LNCaP clone FGC (cell line): Measurements from ENCODE around the gene SMAD4.

ENCODE experiments used
- DNase-seq: peaks from one replicate; pipeline ENCODE4 v3.0.0-alpha.2; 2011; ENCODE audit warnings: low read depth
- H3K4me3 ChIP-seq: 2 replicates; pipeline ENCODE4 v1.5.1; 2011; ENCODE audit warnings: mild to moderate bottlenecking, low read depth, low read length, control low read depth
- TF ChIP-seq, protein P1 (sequence below): IDR thresholded peaks from 2 replicates; pipeline ENCODE4 v1.5.1; 2012; ENCODE audit warnings: mild to moderate bottlenecking; ENCODE audit not compliant: control insufficient read depth, insufficient read depth; ENCODE audit errors: extremely low read depth

Gene SMAD4

DNA sequence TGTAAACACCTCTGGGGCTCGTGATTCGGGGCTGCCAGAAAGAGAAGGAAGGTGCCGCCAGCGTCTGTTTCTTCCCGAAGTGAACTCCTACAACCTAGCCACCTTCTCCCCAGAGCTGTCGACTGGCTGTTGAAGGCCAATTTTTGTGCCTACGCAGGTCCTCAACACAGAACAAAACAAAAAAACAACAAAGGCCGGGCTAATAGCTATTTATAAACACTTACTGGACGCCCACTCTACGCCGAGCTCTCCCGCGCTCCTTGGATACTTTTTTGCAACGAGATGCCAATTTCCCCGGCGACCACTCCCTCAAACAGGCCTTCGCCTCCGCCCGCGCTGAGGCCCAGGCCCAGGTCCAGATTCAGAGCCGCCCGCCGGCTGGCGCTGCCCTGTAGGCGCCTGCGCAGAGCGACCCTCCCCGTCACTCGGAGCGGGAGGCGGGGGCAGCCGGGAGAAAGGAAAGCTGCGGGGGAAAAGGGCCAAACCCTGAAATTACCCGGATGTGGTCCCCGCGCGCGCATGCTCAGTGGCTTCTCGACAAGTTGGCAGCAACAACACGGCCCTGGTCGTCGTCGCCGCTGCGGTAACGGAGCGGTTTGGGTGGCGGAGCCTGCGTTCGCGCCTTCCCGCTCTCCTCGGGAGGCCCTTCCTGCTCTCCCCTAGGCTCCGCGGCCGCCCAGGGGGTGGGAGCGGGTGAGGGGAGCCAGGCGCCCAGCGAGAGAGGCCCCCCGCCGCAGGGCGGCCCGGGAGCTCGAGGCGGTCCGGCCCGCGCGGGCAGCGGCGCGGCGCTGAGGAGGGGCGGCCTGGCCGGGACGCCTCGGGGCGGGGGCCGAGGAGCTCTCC lies at the start of gene SMAD4:
SMAD4 (plus strand) TSS at position 520 of the 843 bp plus-strand sequence. CDS start 16,834 bp downstream, outside the sequence.
- peak within 1 kb of the TSS; percentile 53 for H3K4me3 ChIP-seq
- TF ChIP-seq, protein P1, sequence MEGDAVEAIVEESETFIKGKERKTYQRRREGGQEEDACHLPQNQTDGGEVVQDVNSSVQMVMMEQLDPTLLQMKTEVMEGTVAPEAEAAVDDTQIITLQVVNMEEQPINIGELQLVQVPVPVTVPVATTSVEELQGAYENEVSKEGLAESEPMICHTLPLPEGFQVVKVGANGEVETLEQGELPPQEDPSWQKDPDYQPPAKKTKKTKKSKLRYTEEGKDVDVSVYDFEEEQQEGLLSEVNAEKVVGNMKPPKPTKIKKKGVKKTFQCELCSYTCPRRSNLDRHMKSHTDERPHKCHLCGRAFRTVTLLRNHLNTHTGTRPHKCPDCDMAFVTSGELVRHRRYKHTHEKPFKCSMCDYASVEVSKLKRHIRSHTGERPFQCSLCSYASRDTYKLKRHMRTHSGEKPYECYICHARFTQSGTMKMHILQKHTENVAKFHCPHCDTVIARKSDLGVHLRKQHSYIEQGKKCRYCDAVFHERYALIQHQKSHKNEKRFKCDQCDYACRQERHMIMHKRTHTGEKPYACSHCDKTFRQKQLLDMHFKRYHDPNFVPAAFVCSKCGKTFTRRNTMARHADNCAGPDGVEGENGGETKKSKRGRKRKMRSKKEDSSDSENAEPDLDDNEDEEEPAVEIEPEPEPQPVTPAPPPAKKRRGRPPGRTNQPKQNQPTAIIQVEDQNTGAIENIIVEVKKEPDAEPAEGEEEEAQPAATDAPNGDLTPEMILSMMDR = no peak
- DNase-seq = peak; percentile 85

DNA sequence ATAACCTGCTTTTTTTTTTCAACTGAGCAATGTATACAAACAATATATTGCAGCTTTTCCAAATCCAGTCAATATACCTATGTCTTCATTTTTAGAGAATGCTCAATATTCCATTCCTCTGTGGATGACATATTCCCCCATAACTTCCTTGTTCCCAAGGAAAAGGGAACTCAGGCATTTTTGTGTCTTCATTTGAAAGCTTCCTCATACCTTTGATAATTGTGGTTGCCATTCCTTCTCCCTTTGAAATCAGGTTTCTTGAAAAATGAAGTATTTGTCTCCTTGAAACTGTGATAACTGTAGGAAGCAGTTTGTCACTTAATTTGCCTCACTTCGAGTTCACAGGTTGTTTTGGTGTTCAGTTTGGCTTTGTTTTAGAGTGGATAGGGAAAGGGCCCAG lies 48.6 kb upstream of the SMAD4 start:
- TF ChIP-seq, protein P1 = no peak
- no peak for DNase-seq
- no peak overlapping the region for H3K4me3 ChIP-seq

DNA sequence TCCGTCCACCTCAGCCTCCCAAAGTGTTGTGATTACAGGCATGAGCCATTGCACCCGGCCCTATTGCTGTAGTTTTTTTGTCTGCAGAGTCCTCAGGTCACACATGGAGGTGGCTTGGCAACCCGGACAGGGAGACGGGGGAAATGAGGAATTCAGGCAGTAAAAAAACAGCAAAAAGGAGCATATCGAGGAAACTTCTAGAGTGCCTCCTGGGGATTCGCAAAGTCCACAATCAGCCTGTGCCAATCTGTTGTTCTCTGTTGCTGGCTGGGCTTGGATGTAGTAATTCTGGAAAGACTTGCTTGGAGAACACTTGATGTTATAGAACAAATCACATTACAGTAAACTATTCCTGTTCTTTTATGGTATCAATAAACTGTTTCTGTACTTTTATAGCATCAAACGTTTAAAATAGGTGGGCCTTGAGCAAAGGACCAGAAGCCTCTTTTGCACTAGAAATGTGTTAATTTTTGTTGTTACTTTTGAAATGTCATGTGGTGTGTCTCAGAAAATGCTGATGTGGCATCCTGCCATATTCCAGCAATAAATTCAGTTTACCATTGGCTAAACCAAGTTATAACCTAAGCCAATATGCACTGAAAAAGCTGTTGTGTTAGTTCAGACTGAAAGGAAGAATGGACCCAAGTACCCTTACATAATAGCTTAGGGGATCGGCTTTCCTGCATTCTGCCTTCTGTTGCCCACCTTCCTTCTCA lies 47.8 kb upstream of the SMAD4 start:
- TF ChIP-seq, protein P1 = no peak
- H3K4me3 ChIP-seq = no peak overlapping the region
- DNase-seq = peak; percentile 89

DNA sequence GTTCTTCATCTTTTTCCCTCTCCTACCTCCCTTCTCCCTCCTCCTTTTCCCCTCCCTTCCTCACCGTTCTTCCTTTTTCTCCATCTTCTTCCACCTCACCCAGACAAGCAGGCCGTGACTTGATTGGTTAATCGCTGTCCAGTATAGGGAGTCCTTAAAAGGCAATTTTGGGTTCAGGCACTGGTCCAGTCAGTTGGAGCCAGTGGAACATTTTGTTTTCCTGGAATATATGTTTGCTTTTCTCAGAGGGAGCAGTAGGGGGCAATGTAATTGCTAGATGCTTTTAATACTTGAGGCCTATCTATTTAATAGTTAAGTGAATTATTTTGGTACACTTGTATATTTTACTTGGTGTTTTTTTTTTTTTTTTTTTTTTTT lies 47.2 kb upstream of the SMAD4 start:
- H3K4me3 ChIP-seq = no peak overlapping the region
- DNase-seq = peak; percentile 79
- TF ChIP-seq, protein P1 = peak; percentile 29; the same call in 1 of the 2 replicates

DNA sequence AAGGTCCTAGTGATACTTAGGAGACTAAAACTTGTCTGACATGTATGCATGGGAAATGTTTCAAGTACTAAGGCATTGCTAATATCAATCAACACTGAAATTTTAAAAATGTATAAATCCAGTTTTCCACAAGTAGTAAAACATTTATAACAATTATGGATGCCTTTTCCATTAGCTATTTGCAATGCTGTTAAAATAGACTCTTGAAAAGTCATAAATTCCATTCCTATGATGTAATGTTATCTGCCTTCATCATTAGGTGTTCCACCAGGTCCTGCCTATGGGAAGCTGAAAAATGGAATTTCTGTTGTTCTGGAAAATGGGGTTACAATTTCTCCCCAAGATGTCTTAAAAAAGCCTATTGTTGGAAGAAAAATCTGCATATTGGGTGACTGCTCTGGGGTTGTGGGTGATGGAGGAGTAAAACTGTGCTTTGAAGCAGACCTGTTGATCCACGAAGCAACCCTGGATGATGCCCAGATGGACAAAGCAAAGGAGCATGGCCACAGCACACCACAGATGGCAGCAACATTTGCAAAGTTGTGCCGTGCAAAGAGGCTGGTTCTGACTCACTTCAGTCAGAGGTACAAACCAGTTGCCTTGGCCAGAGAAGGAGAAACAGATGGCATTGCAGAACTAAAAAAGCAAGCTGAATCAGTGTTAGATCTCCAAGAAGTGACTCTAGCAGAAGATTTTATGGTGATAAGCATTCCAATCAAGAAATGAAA lies 43.5 kb upstream of the SMAD4 start:
- no peak overlapping the region for H3K4me3 ChIP-seq
- TF ChIP-seq, protein P1 = no peak
- no peak for DNase-seq

DNA sequence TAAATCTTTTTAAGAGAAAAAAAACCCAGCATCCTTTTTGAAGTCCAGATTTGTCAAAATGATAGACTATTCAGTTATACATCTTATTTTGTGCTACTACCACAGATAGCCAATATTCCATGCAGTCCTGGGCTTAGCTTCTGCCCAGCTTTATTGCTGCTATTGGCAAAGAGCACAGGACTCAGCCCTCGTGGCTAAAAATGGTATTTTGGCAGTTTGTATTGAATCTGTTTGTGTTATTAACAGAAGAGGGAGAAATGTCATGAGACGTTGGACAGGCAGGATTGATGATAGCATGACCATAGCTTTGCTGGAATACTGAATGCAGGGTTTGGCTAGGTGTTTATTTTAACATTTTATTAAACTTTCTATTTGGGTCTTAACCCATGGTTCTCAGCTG lies 42.8 kb upstream of the SMAD4 start:
- TF ChIP-seq, protein P1 = no peak
- H3K4me3 ChIP-seq = no peak overlapping the region
- DNase-seq = no peak
